ENCODE data around the gene FBRS. TPM values are rescaled to one million over a fixed set of nuclear protein-coding genes. Genes with fewer than 3 reads are reported as not detected.

The FBRS gene
- total RNA-seq, 4 donors from 2014 or later: 19.9 to 52.1 (median 32.8) TPM

GRCh38 chr16:30720086-30720485, 61.9 kb downstream of the FBRS start:
- no peaks in the 10 kb centered on the region for H3K9me3 ChIP-seq
- no peak overlapping the region for H3K4me3 ChIP-seq
- no peaks in the 10 kb centered on the region for H3K27me3 ChIP-seq
- H3K4me1 ChIP-seq: no peaks in the 10 kb centered on the region
- ATAC-seq: no peak
- peaks cover 0 to 100% of the 10 kb centered on the region in 2 donors for H3K36me3 ChIP-seq
- WGBS, 2 donors (ENCODE audit: low coverage in 1 of 2): 42 to 77% methylated on average over 1 to 8 of the region's 11 CpGs
- no peak overlapping the region for H3K27ac ChIP-seq
- TF ChIP-seq, protein P1, sequence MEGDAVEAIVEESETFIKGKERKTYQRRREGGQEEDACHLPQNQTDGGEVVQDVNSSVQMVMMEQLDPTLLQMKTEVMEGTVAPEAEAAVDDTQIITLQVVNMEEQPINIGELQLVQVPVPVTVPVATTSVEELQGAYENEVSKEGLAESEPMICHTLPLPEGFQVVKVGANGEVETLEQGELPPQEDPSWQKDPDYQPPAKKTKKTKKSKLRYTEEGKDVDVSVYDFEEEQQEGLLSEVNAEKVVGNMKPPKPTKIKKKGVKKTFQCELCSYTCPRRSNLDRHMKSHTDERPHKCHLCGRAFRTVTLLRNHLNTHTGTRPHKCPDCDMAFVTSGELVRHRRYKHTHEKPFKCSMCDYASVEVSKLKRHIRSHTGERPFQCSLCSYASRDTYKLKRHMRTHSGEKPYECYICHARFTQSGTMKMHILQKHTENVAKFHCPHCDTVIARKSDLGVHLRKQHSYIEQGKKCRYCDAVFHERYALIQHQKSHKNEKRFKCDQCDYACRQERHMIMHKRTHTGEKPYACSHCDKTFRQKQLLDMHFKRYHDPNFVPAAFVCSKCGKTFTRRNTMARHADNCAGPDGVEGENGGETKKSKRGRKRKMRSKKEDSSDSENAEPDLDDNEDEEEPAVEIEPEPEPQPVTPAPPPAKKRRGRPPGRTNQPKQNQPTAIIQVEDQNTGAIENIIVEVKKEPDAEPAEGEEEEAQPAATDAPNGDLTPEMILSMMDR (IDR thresholded peaks at IDR 0.05): no peak
- TF ChIP-seq EP300 (IDR thresholded peaks at IDR 0.05) (no peak), POLR2AphosphoS5 (IDR thresholded peaks at IDR 0.05) (no peak)

Small RNA genes within 50 kb of the gene (small RNA-seq; reads per million reads assigned to genes)
- 0 reads per million in 4 donors for gene AC093249.1
- 0 reads per million in 4 donors for gene RNU6-1043P
- gene RNU6-416P: 0 reads per million in 4 donors
- gene SNORA30: 0 to 1.6 (median 0.63) reads per million in 4 donors

Other genes starting within 250 kb of the FBRS start
- gene DCTPP1, start 228.4 kb upstream of the FBRS start, total RNA-seq: 10 to 100 TPM; 10.9 to 17.4 (median 13.8) TPM
- 10 to 100 TPM; 21.6 to 36.1 (median 25.2) TPM for gene SEPHS2, start 212.6 kb upstream of the FBRS start, total RNA-seq
- 1 to 10 TPM in 2 of 4 donors, under 1 TPM in 2; 0.30 to 4.2 (median 0.97) TPM for gene ITGAL, start 185.7 kb upstream of the FBRS start, total RNA-seq
- gene ZNF768, start 131.9 kb upstream of the FBRS start, total RNA-seq: 10 to 100 TPM; 41.3 to 87.8 (median 50.9) TPM
- gene ZNF747, start 123.6 kb upstream of the FBRS start, total RNA-seq: 10 to 100 TPM; 15.3 to 31.6 (median 19.3) TPM
- 10 to 100 TPM in 2 of 4 donors, 1 to 10 TPM in 2; 6.3 to 13.1 (median 9.3) TPM for gene ZNF764, start 100.1 kb upstream of the FBRS start, total RNA-seq
- gene ZNF688, start 86.7 kb upstream of the FBRS start, total RNA-seq: 10 to 100 TPM; 15.9 to 22.1 (median 20.8) TPM
- 10 to 100 TPM in 3 of 4 donors, 1 to 10 TPM in 1; 6.9 to 17.0 (median 12.2) TPM for gene ZNF785, start 72.7 kb upstream of the FBRS start, total RNA-seq
- gene ZNF689, start 48.0 kb upstream of the FBRS start, total RNA-seq: 10 to 100 TPM in 2 of 4 donors, 1 to 10 TPM in 2; 9.7 to 13.1 (median 11.4) TPM
- gene PRR14, start 7.5 kb upstream of the FBRS start, total RNA-seq: 10 to 100 TPM; 21.7 to 49.2 (median 41.8) TPM
- 10 to 100 TPM; 20.6 to 57.4 (median 36.0) TPM for gene SRCAP, start 40.7 kb downstream of the FBRS start, total RNA-seq
- 10 to 100 TPM; 19.4 to 29.0 (median 23.4) TPM for gene PHKG2, start 90.0 kb downstream of the FBRS start, total RNA-seq
- gene CFAP119, start 103.6 kb downstream of the FBRS start, total RNA-seq: 1 to 10 TPM in 2 of 4 donors, not detected in 2; 1.3 to 1.9 TPM
- 100 to 1,000 TPM in 1 of 4 donors, 10 to 100 TPM in 3; 76.4 to 108 (median 80.6) TPM for gene RNF40, start 103.9 kb downstream of the FBRS start, total RNA-seq
- 10 to 100 TPM; 12.3 to 16.5 (median 14.5) TPM for gene ZNF629, start 128.8 kb downstream of the FBRS start, total RNA-seq
- 10 to 100 TPM; 39.2 to 48.7 (median 42.0) TPM for gene BCL7C, start 235.6 kb downstream of the FBRS start, total RNA-seq
- gene CTF1, start 238.2 kb downstream of the FBRS start, total RNA-seq: 10 to 100 TPM in 1 of 4 donors, 1 to 10 TPM in 3; 5.1 to 14.6 (median 6.2) TPM

Data from gastroesophageal sphincter (tissue), 4 donors.